GM19455 (cell line): Measurements from ENCODE around the gene PRPF19.

ENCODE experiments used
- ATAC-seq: cut with Tn5 transposase; IDR thresholded peaks from one replicate; pipeline ENCODE4 v1.9.1; 2021; ENCODE audit not compliant: unreplicated experiment

Gene PRPF19

GRCh38 chr11:60924110-60924905 is 17.9 kb upstream of the PRPF19 start, which contains the start of gene TMEM132A:
Gene TMEM132A (plus strand): TSS chr11:60924460. CDS start chr11:60924634, 174 bp downstream.
- peak; percentile 45 for ATAC-seq

- ATAC-seq = no peak
These were observed 17.4 kb upstream of the PRPF19 start for GRCh38 chr11:60923800-60924109.

- ATAC-seq = no peak
These were observed 16.9 kb upstream of the PRPF19 start for GRCh38 chr11:60923326-60923725.

- ATAC-seq = no peak
These were observed 16.5 kb upstream of the PRPF19 start for GRCh38 chr11:60922906-60923305.

- no peak for ATAC-seq
These were observed 15.5 kb upstream of the PRPF19 start for GRCh38 chr11:60921777-60922335.

- no peak for ATAC-seq
These were observed 14.9 kb upstream of the PRPF19 start for GRCh38 chr11:60921259-60921658.

GRCh38 chr11:60919956-60920355 is 13.6 kb upstream of the PRPF19 start:
- ATAC-seq = no peak

GRCh38 chr11:60919320-60919719 is 12.9 kb upstream of the PRPF19 start:
- ATAC-seq = no peak

- no peak for ATAC-seq
These were observed 12.5 kb upstream of the PRPF19 start for GRCh38 chr11:60918939-60919265.

- ATAC-seq = no peak
These were observed 12.0 kb upstream of the PRPF19 start for GRCh38 chr11:60918251-60918938.

- ATAC-seq = no peak
These were observed 10.9 kb upstream of the PRPF19 start for GRCh38 chr11:60917267-60917666.

- ATAC-seq = no peak
These were observed 10.4 kb upstream of the PRPF19 start for GRCh38 chr11:60916669-60917206.

- peak; percentile 47 for ATAC-seq
These were observed 9.0 kb upstream of the PRPF19 start for GRCh38 chr11:60915248-60915914.

GRCh38 chr11:60914633-60915247 is 8.4 kb upstream of the PRPF19 start:
- ATAC-seq = peak; percentile 3

- peak; percentile 46 for ATAC-seq
These were observed 7.6 kb upstream of the PRPF19 start, which contains the start of gene TMEM109 for GRCh38 chr11:60913793-60914632. Gene TMEM109 (plus strand): TSS chr11:60914158. CDS start chr11:60919694, 5,536 bp downstream.

- ATAC-seq = no peak
These were observed 6.6 kb upstream of the PRPF19 start for GRCh38 chr11:60912851-60913528.

- ATAC-seq = no peak
These were observed 6.0 kb upstream of the PRPF19 start for GRCh38 chr11:60912223-60912850.

GRCh38 chr11:60910711-60911380 is 4.5 kb upstream of the PRPF19 start:
- ATAC-seq = no peak
